Left lobe of liver (tissue), 2 donors: ENCODE measurements around the gene GAB2. TPM values are rescaled to one million over a fixed set of nuclear protein-coding genes. Genes with fewer than 3 reads are reported as not detected.
"Not testable (repeated sequence)": the region's sequence is repeated elsewhere in the genome, so short reads cannot be mapped to it uniquely, and the experiment has no call there.

ENCODE experiments used
- ATAC-seq: fragments of 200-7000 bp; cut with Tn5 transposase; one replicate; pipeline ENCODE4 v1.9.1; 2020; ENCODE audit warnings: mild to moderate bottlenecking, moderate library complexity
- DNase-seq: peaks from one replicate; pipeline ENCODE4 v3.0.0-alpha.2; 2020; ENCODE audit warnings: low spot score
- total RNA-seq: library from RNA; stranded (reverse); gene quantifications from one replicate; pipeline ENCODE4 v1.2.1, GENCODE V29; 2021
- donor health status: DM: no; HTN: no; CAD: no; lungs with moderate emphysema.
- donor health status: DM: no; HTN: yes; CAD: no.

GAB2 gene
- total RNA-seq, 1 donor from 2014 or later: 4.5 TPM

GRCh38 chr11:78228467-78228866 is 189.2 kb downstream of the GAB2 start:
- DNase-seq (peak; percentile 40), ATAC-seq (peak; percentile 88)

- ATAC-seq: no peak
- DNase-seq: peak; percentile 28
These were observed 189.7 kb downstream of the GAB2 start for GRCh38 chr11:78227921-78228320.

GRCh38 chr11:78226684-78227680 is 190.6 kb downstream of the GAB2 start:
- DNase-seq (peak; percentile 5), ATAC-seq (no peak)

GRCh38 chr11:78224906-78225420 is 192.7 kb downstream of the GAB2 start:
- ATAC-seq (no peak), DNase-seq (peak; percentile 19)

GRCh38 chr11:78224506-78224905 is 193.1 kb downstream of the GAB2 start:
- no peak for ATAC-seq

GRCh38 chr11:78223320-78223954 is 194.2 kb downstream of the GAB2 start:
- ATAC-seq (no peak), DNase-seq (peak; percentile 27)

More at GRCh38 chr11:78224506-78224905, 193.1 kb downstream of the GAB2 start:
- peak; percentile 35 for DNase-seq

- not testable (repeated sequence) for ATAC-seq
- DNase-seq: peak; percentile 40
These were observed 194.9 kb downstream of the GAB2 start for GRCh38 chr11:78222726-78223125.

- peak; percentile 31 for DNase-seq
- ATAC-seq: no peak
These were observed 196.0 kb downstream of the GAB2 start for GRCh38 chr11:78221396-78222315.

GRCh38 chr11:78220218-78221157 is 197.1 kb downstream of the GAB2 start:
- peak; percentile 30 for DNase-seq
- ATAC-seq: no peak

GRCh38 chr11:78219493-78220217 is 198.0 kb downstream of the GAB2 start:
- DNase-seq (peak; percentile 30), ATAC-seq (no peak)

GRCh38 chr11:78218707-78219492 is 198.7 kb downstream of the GAB2 start:
- DNase-seq (peak; percentile 33), ATAC-seq (no peak)

- ATAC-seq (no peak), DNase-seq (peak; percentile 38)
These were observed 199.7 kb downstream of the GAB2 start for GRCh38 chr11:78217650-78218541.

GRCh38 chr11:78216571-78217287 is 200.9 kb downstream of the GAB2 start:
- DNase-seq (peak; percentile 21), ATAC-seq (no peak)

GRCh38 chr11:78216021-78216420 is 201.6 kb downstream of the GAB2 start:
- ATAC-seq (no peak), DNase-seq (no peak)

- DNase-seq (no peak), ATAC-seq (no peak)
These were observed 203.1 kb downstream of the GAB2 start for GRCh38 chr11:78214331-78215194.
